ENCODE data around the gene TEDC2.
A peak's percentile ranks its signal among the peaks of the same experiment; 100 is the strongest.

The TEDC2 gene

GRCh38 chr16:2473999-2474876 is 14.3 kb downstream of the TEDC2 start:
- Histone ChIP-seq H3K9ac (ENCODE audit: insufficient read length, low read depth) (peak overlapping the region; percentile 94), H3K27me3 (ENCODE audit: insufficient read depth, insufficient read length) (peaks cover 33% of the 10 kb centered on the region), H3K4me1 (ENCODE audit: insufficient read depth, insufficient read length) (peaks cover 41% of the 10 kb centered on the region), H3K9me3 (ENCODE audit: insufficient read depth, low read length) (no peaks in the 10 kb centered on the region), H3K4me3 (ENCODE audit: insufficient read length, low read depth) (peak overlapping the region; percentile 70), H3K36me3 (ENCODE audit: insufficient read depth, insufficient read length, low read length) (peaks cover 2% of the 10 kb centered on the region)
- TF ChIP-seq YY1 (IDR thresholded peaks at IDR 0.05; ENCODE audit: insufficient read depth, insufficient read length) (no peak), SUZ12 (IDR thresholded peaks at IDR 0.05; ENCODE audit: extremely low read depth, insufficient read depth, insufficient read length) (no peak), ZNF274 (IDR thresholded peaks at IDR 0.05; ENCODE audit: low read depth, low read length) (no peak)
- no peak for DNase-seq (ENCODE audit: low read depth, low spot score)

- Histone ChIP-seq H3K27me3 (ENCODE audit: insufficient read depth, insufficient read length) (peaks cover 31% of the 10 kb centered on the region), H3K4me3 (ENCODE audit: insufficient read length, low read depth) (peak within 1 kb of the TSS; percentile 70), H3K4me1 (ENCODE audit: insufficient read depth, insufficient read length) (peaks cover 34% of the 10 kb centered on the region), H3K9me3 (ENCODE audit: insufficient read depth, low read length) (no peaks in the 10 kb centered on the region), H3K9ac (ENCODE audit: insufficient read length, low read depth) (peak within 1 kb of the TSS; percentile 94), H3K36me3 (ENCODE audit: insufficient read depth, insufficient read length, low read length) (peaks cover 2% of the 10 kb centered on the region)
- peak; percentile 66 for DNase-seq (ENCODE audit: low read depth, low spot score)
- TF ChIP-seq YY1 (IDR thresholded peaks at IDR 0.05; ENCODE audit: insufficient read depth, insufficient read length) (no peak), SUZ12 (IDR thresholded peaks at IDR 0.05; ENCODE audit: extremely low read depth, insufficient read depth, insufficient read length) (no peak), ZNF274 (IDR thresholded peaks at IDR 0.05; ENCODE audit: low read depth, low read length) (no peak)
Measured at GRCh38 chr16:2474877-2475412, 15.0 kb downstream of the TEDC2 start, which contains the start of gene TBC1D24. Gene TBC1D24 (plus strand): TSS chr16:2475127. CDS start chr16:2496149, 21,022 bp downstream.

- Histone ChIP-seq H3K4me1 (ENCODE audit: insufficient read depth, insufficient read length) (peaks cover 26% of the 10 kb centered on the region), H3K36me3 (ENCODE audit: insufficient read depth, insufficient read length, low read length) (peaks cover 2% of the 10 kb centered on the region), H3K27me3 (ENCODE audit: insufficient read depth, insufficient read length) (peaks cover 27% of the 10 kb centered on the region), H3K9me3 (ENCODE audit: insufficient read depth, low read length) (no peaks in the 10 kb centered on the region), H3K4me3 (ENCODE audit: insufficient read length, low read depth) (peak overlapping the region; percentile 69), H3K9ac (ENCODE audit: insufficient read length, low read depth) (peak overlapping the region; percentile 79)
- no peak for DNase-seq (ENCODE audit: low read depth, low spot score)
- TF ChIP-seq YY1 (IDR thresholded peaks at IDR 0.05; ENCODE audit: insufficient read depth, insufficient read length) (no peak), SUZ12 (IDR thresholded peaks at IDR 0.05; ENCODE audit: extremely low read depth, insufficient read depth, insufficient read length) (no peak), ZNF274 (IDR thresholded peaks at IDR 0.05; ENCODE audit: low read depth, low read length) (no peak)
Measured at GRCh38 chr16:2475413-2476344, 15.8 kb downstream of the TEDC2 start.

GRCh38 chr16:2476345-2476720 is 16.4 kb downstream of the TEDC2 start:
- TF ChIP-seq YY1 (IDR thresholded peaks at IDR 0.05; ENCODE audit: insufficient read depth, insufficient read length) = no peak
- no peak for TF ChIP-seq ZNF274 (IDR thresholded peaks at IDR 0.05; ENCODE audit: low read depth, low read length)
- no peak for TF ChIP-seq SUZ12 (IDR thresholded peaks at IDR 0.05; ENCODE audit: extremely low read depth, insufficient read depth, insufficient read length)
- Histone ChIP-seq H3K4me3 (ENCODE audit: insufficient read length, low read depth) (peak overlapping the region; percentile 69), H3K9ac (ENCODE audit: insufficient read length, low read depth) (peak overlapping the region; percentile 79), H3K9me3 (ENCODE audit: insufficient read depth, low read length) (no peaks in the 10 kb centered on the region), H3K27me3 (ENCODE audit: insufficient read depth, insufficient read length) (peaks cover 27% of the 10 kb centered on the region), H3K36me3 (ENCODE audit: insufficient read depth, insufficient read length, low read length) (peaks cover 2% of the 10 kb centered on the region), H3K4me1 (ENCODE audit: insufficient read depth, insufficient read length) (peaks cover 26% of the 10 kb centered on the region)
- DNase-seq (ENCODE audit: low read depth, low spot score) = no peak

- Histone ChIP-seq H3K9me3 (ENCODE audit: insufficient read depth, low read length) (no peaks in the 10 kb centered on the region), H3K4me1 (ENCODE audit: insufficient read depth, insufficient read length) (peaks cover 23% of the 10 kb centered on the region), H3K27me3 (ENCODE audit: insufficient read depth, insufficient read length) (peaks cover 27% of the 10 kb centered on the region), H3K9ac (ENCODE audit: insufficient read length, low read depth) (no peak overlapping the region), H3K36me3 (ENCODE audit: insufficient read depth, insufficient read length, low read length) (peaks cover 2% of the 10 kb centered on the region), H3K4me3 (ENCODE audit: insufficient read length, low read depth) (no peak overlapping the region)
- TF ChIP-seq ZNF274 (IDR thresholded peaks at IDR 0.05; ENCODE audit: low read depth, low read length) (no peak), SUZ12 (IDR thresholded peaks at IDR 0.05; ENCODE audit: extremely low read depth, insufficient read depth, insufficient read length) (no peak), YY1 (IDR thresholded peaks at IDR 0.05; ENCODE audit: insufficient read depth, insufficient read length) (no peak)
- no peak for DNase-seq (ENCODE audit: low read depth, low spot score)
Measured at GRCh38 chr16:2476741-2477140, 16.8 kb downstream of the TEDC2 start.

- H3K4me3 ChIP-seq (ENCODE audit: insufficient read length, low read depth) = no peak overlapping the region
- DNase-seq (ENCODE audit: low read depth, low spot score) = no peak
- no peaks in the 10 kb centered on the region for H3K9me3 ChIP-seq (ENCODE audit: insufficient read depth, low read length)
- no peak overlapping the region for H3K9ac ChIP-seq (ENCODE audit: insufficient read length, low read depth)
- TF ChIP-seq SUZ12 (IDR thresholded peaks at IDR 0.05; ENCODE audit: extremely low read depth, insufficient read depth, insufficient read length) = no peak
- peaks cover 2% of the 10 kb centered on the region for H3K36me3 ChIP-seq (ENCODE audit: insufficient read depth, insufficient read length, low read length)
- peaks cover 22% of the 10 kb centered on the region for H3K27me3 ChIP-seq (ENCODE audit: insufficient read depth, insufficient read length)
- H3K4me1 ChIP-seq (ENCODE audit: insufficient read depth, insufficient read length) = peaks cover 18% of the 10 kb centered on the region
Measured at GRCh38 chr16:2477327-2477726, 17.4 kb downstream of the TEDC2 start.
